Measurements from ENCODE around the gene THAP8.

The THAP8 gene

GRCh38 chr19:36054119-36054732 lies at the start of gene THAP8:
TSS of gene THAP8 (minus strand) at chr19:36054285. CDS start at chr19:36054217, 68 bp downstream.
- Histone ChIP-seq H3K27ac (peak within 1 kb of the TSS; percentile 86), H2AFZ (peak within 1 kb of the TSS; percentile 95)

GRCh38 chr19:36103040-36103626 lies 49.0 kb upstream of the THAP8 start:
- TF ChIP-seq, protein P1, sequence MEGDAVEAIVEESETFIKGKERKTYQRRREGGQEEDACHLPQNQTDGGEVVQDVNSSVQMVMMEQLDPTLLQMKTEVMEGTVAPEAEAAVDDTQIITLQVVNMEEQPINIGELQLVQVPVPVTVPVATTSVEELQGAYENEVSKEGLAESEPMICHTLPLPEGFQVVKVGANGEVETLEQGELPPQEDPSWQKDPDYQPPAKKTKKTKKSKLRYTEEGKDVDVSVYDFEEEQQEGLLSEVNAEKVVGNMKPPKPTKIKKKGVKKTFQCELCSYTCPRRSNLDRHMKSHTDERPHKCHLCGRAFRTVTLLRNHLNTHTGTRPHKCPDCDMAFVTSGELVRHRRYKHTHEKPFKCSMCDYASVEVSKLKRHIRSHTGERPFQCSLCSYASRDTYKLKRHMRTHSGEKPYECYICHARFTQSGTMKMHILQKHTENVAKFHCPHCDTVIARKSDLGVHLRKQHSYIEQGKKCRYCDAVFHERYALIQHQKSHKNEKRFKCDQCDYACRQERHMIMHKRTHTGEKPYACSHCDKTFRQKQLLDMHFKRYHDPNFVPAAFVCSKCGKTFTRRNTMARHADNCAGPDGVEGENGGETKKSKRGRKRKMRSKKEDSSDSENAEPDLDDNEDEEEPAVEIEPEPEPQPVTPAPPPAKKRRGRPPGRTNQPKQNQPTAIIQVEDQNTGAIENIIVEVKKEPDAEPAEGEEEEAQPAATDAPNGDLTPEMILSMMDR (IDR thresholded peaks at IDR 0.05): no peak
- no peaks in the 10 kb centered on the region for H3K9me3 ChIP-seq (ENCODE audit: control insufficient read depth, low read length)
- no peak overlapping the region for H3K27ac ChIP-seq
- no peaks in the 10 kb centered on the region for H3K27me3 ChIP-seq (ENCODE audit: control insufficient read depth, insufficient read depth, low read length)
- H3K4me3 ChIP-seq (ENCODE audit: low read depth, low read length): no peak overlapping the region
- no peak overlapping the region for H3K9ac ChIP-seq
- no peaks in the 10 kb centered on the region for H3K79me2 ChIP-seq
- no peak overlapping the region for H3K4me2 ChIP-seq (ENCODE audit: low read length)
- no peaks in the 10 kb centered on the region for H3K36me3 ChIP-seq (ENCODE audit: control insufficient read depth, insufficient read depth, low read length)
- no peaks in the 10 kb centered on the region for H3K4me1 ChIP-seq
- H2AFZ ChIP-seq: no peak overlapping the region

More at GRCh38 chr19:36054119-36054732, at the start of gene THAP8:
- Histone ChIP-seq H3K4me1 (no peaks in the 10 kb centered on the region), H3K36me3 (ENCODE audit: control insufficient read depth, insufficient read depth, low read length) (no peaks in the 10 kb centered on the region), H3K9me3 (ENCODE audit: control insufficient read depth, low read length) (no peaks in the 10 kb centered on the region), H3K79me2 (no peaks in the 10 kb centered on the region), H3K4me3 (ENCODE audit: low read depth, low read length) (peak within 1 kb of the TSS; percentile 64), H3K27me3 (ENCODE audit: control insufficient read depth, insufficient read depth, low read length) (no peaks in the 10 kb centered on the region), H3K9ac (peak within 1 kb of the TSS; percentile 22), H3K4me2 (ENCODE audit: low read length) (peak within 1 kb of the TSS; percentile 99)
- TF ChIP-seq, protein P1 (IDR thresholded peaks at IDR 0.05): peak; percentile 86

DNA sequence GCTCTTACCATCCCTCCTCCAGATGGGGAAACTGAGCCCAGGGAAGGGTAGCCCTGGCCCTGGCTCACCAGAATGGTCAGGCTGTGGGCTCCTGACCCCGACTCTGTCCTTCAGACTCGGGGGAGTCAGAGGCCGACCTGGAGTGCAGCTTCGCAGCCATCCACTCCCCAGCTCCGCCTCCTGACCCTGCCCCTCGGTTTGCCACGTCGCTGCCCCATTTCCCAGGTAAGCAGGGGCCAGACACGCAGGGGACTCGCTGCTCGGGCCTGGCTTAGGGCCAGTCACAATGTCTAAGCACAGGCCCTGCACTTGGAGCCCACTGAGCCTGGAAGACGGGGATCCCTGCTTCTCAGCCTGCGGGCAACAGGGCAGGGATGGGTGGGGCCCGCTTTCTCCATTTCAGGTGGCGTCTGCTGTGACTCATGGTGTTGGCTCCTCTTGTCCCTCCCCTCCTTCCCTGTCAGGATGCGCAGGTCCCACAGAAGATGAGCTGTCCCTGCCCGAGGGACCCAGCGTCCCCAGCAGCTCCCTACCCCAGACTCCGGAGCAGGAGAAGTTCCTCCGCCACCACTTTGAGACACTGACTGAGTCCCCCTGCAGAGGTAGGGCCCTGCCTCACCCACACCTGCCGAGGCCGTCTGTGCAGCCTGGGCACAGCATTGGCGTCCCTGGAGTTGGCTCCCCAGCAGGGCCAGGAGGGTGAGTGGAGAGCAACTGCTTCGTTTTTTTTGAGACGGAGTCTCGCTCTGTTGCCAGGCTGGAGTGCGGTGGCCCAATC lies 47.7 kb upstream of the THAP8 start:
- TF ChIP-seq, protein P1 (IDR thresholded peaks at IDR 0.05): no peak
- H3K4me2 ChIP-seq (ENCODE audit: low read length): no peak overlapping the region
- H3K36me3 ChIP-seq (ENCODE audit: control insufficient read depth, insufficient read depth, low read length): no peaks in the 10 kb centered on the region
- no peaks in the 10 kb centered on the region for H3K79me2 ChIP-seq
- H3K4me3 ChIP-seq (ENCODE audit: low read depth, low read length): no peak overlapping the region
- no peak overlapping the region for H2AFZ ChIP-seq
- no peaks in the 10 kb centered on the region for H3K4me1 ChIP-seq
- no peak overlapping the region for H3K9ac ChIP-seq
- H3K27me3 ChIP-seq (ENCODE audit: control insufficient read depth, insufficient read depth, low read length): no peaks in the 10 kb centered on the region
- no peaks in the 10 kb centered on the region for H3K9me3 ChIP-seq (ENCODE audit: control insufficient read depth, low read length)
- no peak overlapping the region for H3K27ac ChIP-seq

- Histone ChIP-seq H3K4me3 (ENCODE audit: low read depth, low read length) (no peak overlapping the region), H3K27me3 (ENCODE audit: control insufficient read depth, insufficient read depth, low read length) (no peaks in the 10 kb centered on the region), H2AFZ (no peak overlapping the region), H3K79me2 (no peaks in the 10 kb centered on the region), H3K9me3 (ENCODE audit: control insufficient read depth, low read length) (no peaks in the 10 kb centered on the region), H3K27ac (no peak overlapping the region), H3K4me1 (no peaks in the 10 kb centered on the region), H3K9ac (no peak overlapping the region), H3K36me3 (ENCODE audit: control insufficient read depth, insufficient read depth, low read length) (no peaks in the 10 kb centered on the region), H3K4me2 (ENCODE audit: low read length) (no peak overlapping the region)
- TF ChIP-seq, protein P1 (IDR thresholded peaks at IDR 0.05): no peak
Observed at GRCh38 chr19:36100476-36100875, 46.4 kb upstream of the THAP8 start.
